Activated T-helper 1 cell treated with anti-CD3 and anti-CD28 coated beads, Interleukin-2, amount 50 U/mL, for 16 hours (primary cell): ENCODE data around the gene AVP.

Experiments used
- DNase-seq, 2 donors: peaks; one replicate each; pipeline ENCODE4 v3.0.0-alpha.2; 2020; ENCODE audit warnings: low read depth in 1 of 2, low spot score in 1 of 2

The AVP gene

DNA sequence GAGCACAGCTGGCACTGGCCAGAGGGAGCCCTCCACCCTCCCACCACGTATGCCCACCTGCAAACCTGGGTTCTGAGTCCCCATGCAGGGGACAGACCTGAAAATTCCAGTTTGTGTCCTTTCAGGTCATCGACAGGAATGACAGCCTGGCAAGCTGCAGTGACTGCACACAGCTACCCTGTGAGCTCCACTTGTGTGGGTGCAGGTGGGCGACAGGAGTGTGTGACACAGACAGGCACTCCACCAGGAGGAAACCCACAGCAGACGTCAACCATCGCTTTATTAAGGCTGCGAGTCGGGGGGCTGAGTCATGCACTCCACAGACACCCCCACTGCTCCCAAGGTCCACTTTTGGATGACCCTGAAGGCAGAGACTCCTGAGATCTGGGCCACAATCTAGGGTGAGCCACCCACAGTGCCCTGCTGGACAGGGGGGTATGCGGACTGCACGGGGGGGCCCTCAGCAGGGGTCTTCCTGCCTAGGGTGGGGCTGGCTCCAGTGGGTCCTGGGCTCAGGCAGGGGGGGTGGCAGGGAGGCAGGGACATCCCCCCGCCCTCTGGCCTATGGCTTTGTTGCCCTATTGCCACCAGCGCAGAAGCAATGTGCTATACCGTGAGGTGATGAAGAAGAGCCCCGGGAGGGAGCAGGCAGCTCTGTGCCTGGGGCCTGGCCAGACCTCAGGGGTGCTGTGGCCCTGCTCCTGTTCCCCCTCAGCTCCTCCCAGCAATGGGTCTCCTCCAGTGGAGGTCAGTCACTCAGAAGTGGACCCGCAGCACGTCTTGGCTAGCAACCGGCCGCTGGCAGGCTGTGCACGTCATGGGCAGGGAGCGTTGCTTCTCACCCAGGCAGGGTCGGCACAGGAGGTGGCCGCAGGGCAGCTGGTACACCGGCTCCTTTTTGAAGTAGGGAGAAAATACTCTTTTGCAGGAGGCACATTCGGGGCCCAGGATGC, 25.1 kb upstream of the AVP start:
- DNase-seq: no peak

DNA sequence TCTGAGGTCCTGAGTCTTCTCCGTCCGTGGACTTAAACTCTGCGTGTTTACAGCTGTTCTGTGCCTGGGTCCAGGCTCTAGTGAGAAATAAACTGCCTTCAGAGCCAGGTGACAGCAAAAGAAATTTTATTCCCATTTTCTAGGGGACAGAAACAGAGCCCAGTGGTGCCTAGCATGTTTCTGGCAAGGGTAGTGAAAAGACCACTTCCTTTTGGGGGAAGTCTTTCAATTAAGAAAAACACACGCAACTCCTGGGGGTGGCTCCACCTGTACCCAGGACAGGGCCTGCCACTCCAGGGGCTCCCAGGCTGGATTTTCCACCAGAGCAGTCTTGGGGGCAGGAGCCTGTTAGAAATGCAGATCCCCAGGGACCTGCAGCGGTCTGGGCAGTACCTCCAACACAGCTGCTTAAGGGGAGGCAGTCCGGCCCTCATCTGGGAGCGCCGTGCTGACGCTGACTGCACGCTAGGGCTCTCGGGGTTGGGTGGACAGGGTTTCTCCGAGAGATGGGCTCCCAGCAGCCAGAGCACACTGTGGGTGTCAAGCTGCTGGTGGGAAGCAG, 23.0 kb upstream of the AVP start:
- no peak for DNase-seq

DNA sequence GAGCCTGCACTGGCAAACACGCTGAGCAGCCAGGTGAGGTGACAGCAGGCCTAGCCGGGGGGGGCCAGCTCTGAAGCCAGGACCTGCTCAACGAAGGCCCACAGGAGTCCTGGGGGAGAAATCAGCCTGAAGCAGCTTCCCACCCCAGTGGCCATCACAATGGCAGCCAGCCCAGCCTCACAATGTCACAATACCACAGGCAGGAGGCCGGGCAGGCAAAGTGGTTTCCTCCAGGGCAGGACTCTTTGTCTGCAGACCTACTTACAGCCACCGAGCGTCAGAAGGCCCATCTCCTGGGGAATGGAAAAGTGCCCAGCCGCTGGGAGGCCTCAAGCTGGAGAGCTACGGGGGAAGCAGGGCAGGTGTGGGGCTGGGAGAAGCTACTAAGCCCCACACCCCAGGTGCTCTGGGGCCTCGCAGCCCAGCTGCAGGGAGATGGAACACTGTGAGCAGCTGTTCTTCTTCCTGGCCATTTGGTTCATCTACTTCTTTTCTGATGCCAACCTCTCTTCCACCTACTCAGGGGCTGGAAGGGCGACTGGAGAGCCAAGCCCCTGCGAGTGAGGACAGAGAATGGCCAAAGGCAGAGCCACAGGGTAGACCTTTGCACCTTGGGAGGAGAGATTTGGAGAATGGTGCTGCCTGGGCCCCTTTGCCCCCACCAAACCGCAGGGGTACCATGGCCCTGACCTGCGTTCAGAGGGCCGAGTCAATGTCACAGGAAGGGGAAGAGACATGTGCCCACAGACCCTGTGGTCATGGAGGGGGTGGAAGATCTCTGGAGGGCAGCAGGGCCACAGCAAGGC, 22.3 kb upstream of the AVP start:
- DNase-seq: no peak

DNA sequence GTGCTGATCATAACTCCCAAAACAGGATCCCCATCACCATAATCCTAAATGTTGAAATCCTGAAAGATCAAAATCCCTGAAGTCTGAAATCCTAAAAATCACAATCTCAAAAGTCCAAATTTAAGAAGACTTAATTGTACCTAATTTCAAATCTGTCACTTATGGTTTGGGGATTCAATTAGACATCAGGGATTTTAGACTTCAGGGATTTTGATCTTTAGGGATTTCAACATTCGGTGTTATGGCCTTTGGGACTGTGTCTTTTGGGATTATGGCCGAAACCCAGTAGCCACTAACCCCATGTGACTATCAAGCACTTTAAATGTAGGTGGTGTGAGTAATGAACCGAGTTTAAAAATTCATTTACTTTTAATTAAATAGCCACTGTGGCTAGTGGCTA, 21.7 kb upstream of the AVP start:
- DNase-seq: no peak

DNA sequence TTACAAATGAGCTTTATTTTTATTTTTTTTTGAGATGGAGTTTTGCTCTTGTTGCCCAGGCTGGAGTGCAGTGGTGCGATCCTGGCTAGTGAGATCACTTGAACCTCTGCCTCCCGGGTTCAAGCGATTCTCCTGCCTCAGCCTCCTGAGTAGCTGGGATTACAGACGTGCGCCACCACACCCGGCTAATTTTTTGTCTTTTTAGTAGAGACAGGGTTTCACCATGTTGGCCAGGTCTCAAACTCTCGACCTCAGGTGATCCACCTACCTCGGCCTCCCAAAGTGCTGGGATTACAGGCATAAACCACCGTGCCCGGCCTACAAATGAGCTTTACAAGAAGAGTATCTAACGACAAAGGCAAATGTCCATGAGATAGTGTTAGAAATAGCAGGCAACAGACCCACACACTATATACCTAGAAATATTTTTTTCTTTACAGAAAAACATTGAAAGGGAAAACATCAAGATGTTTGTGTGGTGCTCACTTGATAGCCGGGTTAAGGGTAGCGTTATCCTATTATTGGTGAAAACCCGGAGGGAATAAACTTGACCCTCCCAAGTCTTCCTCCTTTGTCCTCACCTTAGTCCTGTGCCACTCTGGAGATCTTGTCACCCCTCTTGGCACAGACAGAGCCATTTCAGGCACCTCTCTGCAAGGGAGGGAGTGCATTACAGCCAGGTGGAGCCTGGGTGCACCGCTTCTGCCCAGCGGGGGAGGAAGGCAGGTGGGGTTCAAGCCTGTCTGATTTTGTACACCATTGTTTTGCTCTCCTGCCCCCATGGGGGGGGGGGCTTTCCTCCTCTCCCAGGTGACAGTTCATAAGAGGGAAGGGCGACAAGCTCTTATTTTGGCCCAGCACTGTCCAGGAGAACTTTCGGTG, 21.0 kb upstream of the AVP start:
- DNase-seq: no peak

DNA sequence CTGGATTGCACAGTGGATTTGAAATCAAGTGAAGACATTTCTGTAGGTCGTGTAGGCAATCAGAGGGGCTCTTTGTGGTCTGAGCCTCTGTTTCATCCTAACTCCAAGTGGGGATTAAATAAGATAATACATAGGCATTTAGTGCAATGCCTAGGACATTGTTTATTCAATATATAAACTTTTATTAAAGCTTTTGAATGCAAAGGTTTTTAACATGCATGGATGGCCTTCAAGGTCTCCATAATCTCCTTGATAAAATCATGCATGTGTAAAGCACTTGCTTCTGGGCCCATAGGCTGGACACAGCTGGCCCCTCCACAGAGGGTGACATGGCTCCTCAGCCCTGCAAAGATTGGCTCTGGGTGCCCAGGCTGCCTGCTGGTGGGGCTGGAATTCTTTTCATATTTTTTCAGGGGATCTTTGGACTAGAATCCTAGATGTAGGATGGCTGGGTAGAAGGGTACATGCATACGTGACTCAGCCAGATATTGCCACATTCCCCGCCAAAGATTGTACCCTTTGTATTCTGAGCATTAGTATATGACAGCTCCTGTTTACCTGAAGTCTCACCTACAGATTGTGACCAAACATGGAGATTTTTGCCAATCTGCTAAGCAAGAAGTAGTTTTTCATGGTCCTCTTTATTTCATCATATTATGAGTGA, 19.0 kb upstream of the AVP start:
- no peak for DNase-seq

DNA sequence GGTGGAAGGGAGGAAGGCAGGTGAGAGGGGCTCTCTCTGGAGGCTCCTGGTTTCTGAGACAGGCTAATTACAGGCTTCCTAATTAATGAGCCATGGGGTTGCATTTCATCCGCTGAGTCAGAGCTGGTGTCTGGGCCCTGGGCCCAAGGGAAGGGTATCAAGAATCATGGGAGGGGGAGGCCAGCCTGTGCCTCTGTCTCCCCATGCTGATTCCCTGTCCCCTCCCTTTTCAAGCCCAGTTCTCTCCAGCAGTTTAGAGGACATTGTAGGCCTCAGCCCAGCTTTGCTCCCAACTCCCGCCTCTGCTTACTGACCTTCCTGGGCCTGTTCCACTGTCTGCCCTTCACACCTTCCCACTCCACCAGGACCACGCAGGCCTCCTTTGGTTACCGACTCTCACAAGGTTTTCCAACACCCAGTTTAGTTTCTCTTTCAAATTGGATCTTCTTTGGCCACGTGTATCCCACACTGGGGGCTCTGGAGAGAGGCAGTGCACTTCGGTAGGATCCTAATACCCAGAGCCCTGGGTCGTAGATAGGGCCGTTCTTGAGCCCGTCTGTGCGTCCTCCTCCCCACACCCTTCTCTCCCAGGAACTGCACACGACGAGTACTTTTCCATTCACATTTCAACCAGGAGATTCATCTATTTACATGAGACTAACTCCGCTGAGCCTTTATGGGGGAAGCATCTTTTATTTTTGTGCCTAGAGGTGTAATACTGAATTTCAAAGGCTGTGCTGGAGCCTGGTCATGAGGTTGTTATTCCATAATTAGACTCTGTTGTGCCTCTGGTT, 18.2 kb upstream of the AVP start:
- no peak for DNase-seq

DNA sequence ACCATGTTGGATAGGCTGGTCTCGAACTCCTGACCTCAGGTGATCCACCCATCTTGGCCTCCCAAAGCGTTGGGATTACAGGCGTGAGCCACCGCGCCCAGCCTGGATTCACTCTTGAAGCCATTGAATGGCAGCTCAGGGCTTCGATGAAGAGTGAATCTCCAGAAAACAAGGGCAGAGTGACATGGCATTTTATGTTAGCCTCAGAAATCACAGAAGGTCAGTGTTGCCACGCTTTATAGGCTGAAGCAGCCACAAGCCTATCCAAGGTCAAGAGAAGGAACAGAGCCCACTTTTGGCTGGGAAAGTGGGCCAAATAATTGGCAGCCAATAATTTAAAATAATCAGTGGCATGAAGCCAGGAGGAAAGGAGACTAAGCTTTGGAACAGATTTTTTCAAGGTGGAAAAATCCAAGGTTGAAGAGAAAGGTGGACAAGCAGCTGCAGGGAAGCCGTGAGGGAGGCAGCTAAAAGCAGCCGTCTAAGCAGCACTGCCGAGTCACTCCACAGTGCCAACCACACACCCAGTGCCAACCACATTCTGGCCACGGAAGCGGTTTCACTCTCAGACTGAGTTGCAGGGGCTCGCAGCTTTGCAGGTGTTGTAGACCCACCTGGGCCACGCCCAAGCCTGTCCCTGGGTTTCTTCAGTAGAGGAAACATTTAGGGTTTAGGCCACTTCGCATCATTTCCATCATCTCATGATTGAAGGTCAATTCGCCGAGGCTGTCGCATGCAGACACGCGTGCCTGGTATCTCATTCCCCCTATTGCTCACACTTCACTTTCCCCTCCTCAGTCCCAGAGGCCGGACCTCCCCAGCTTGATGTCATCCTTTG, 17.4 kb upstream of the AVP start:
- DNase-seq: no peak

DNA sequence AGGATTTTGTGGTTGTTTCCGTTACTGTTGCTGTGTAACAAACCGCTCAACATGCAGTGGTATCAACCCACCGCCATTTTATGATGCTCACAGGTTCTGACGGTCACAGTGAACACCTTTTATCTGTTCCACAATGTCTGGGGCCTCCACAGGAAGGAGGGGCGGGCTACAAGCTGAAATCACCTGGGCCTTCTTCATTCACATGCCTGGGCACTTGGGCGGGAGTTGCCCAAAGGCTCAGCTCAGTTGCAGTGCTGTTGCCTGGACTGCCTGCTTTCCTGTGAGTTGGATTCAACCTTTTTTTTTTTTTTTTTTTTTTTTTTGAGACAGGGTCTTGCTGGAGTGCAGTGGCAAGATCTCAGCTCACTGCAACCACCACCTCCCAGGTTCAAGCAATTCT, 16.7 kb upstream of the AVP start:
- DNase-seq: no peak

DNA sequence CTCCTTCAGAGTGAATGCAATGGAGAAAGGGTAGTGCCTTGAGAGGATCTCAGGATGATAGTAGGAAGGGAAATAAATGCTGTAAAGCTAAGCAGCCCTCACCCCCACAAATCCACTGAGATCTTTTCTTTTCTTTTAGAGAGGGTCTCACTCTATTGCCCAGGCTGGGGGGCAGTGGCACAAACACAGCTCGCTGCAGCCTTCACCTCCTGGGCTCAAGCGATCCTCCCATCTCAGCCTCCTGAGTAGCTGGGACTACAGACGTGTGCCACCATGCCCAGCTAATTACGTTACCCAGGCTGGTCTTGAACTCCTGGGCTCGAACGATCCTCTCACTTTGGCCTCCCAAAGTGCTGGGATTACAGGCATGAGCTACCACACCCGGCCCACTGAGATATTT, 16.0 kb upstream of the AVP start:
- no peak for DNase-seq

DNA sequence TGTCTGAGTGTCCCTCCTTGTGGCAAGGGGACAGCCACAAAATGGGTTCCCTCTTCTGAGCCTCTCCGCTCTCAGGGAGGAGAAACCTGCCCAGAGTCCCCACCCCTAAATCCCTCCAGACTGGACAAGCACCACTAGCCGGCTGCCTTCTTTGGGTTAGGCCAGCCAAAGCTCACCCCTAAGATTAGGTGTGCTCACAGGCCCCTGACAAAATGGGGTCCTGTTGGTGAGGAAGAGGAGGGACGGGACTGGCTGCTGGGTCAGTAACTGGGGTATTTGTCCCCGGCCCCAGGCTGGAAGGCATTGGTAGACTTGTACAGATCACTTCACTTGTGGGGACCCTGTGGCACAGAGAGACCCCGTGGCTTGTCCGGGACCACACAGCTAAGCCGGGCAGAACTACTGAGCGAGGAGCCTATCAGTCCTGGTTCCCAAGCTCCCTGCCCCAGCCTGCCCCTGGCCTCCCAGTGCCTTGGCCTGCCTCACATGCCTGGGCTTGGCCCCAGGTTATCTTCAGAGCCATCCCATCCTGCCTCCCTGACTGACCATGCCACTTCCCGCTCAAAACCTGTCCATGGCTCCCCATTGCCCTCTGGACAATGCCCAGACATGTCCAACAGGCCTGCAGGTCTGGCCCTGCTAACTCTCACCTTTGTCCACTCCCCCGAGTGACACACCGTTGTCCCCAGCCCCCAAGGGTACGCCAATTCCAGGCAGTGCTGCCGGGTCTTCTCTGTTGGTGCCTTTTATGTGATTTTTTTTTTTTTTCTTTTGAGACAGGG, 10.5 kb upstream of the AVP start:
- no peak for DNase-seq

DNA sequence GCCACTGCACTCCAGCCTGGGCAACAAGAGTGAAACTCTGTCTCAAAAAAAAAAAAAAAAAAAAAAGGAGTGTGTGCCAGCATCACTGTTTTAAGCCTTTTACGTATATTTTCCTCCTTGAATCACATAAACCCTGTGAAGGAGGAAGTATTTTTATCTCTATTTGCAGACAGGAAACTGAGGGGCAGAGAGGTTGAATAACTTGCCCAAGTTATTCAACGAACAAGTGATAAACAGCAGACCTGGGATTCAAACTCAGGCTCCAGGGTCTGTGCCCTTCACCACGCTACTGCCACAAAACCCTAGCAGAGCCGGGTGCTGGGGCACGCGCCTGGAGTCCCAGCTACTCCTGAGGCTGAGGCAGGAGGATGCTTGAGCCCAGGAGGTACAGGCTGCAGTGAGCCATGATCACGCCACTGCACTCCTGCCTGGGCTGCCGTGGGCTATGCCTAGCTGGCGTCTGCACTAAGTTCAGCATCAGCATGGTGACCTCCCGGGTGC, 9.4 kb upstream of the AVP start:
- DNase-seq: no peak

DNA sequence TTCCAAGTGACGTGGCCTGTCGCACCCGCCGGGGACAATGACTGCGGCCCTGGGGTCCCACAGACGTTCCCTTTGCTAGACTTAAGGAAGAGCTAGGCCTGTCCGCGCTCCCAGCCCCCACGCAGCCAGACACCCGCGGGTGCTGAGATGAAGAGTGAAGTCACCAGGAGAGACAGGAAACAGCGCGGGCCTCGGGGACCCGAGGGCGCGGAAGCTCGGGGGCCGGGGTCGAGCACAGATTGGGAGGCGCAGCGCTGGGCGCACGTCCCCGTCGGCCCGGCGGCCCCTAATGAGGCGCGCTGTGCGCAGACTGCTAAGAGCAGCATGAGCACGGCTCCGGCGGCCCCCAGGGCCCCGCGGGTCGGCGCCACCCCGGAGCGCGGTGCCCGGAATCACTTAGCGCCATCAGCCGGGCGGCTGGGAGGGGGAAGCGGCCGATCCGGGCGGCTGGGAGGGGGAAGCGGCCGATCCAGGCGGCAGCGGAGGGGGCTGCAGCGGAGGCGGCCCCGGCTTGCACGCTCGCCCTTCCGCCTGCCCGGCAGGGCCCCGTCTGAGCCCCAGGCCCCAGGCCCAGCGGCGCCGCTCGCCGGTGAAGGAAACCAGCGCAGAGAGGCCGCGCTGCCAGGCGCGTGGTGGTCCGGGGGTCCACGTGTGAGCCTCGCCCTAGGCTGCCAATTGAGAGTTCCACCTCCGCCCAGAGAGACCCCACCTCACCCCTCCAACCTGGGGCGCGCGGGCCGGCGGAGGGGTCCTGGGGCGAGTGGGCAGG, 8.3 kb upstream of the AVP start:
- DNase-seq: no peak

DNA sequence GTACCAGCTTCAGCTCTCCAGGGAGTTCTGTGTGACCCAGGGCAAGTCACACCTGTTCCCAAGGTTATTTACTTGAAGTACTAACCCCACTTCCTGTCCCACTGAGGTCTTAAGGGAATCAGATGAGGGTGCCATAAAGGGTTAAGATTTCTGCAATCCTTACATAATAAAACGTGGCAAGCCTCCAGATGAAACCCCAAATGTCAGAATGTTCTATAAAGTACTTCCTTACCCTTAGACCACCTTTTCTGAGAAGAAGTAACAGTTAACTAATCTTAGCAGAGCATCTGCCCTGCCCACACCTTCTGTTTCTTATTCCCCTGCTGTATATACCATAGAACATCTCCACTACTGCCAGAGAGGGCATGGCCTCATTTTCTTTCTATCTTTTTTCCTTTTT, 6.0 kb upstream of the AVP start:
- DNase-seq: no peak

DNA sequence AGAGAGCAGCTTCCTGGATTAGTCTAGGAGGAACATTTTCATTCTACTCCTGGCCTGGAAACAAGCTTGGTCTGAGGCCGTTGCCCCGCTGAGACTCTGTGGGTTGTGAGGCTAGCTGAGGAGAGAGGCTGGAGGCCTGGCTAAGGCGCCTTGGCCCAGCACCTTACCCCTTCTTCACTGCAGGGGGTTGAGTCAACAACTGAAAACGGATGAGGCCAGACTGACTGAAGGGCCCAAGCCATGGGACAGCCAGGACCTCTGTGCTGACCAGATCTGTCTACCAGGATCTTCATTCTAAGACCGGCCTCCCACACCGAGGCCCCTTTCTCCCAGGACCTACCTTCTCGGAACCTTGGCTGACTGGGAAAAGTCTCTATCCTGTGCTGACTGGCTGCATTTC, 3.5 kb upstream of the AVP start:
- DNase-seq: no peak

DNA sequence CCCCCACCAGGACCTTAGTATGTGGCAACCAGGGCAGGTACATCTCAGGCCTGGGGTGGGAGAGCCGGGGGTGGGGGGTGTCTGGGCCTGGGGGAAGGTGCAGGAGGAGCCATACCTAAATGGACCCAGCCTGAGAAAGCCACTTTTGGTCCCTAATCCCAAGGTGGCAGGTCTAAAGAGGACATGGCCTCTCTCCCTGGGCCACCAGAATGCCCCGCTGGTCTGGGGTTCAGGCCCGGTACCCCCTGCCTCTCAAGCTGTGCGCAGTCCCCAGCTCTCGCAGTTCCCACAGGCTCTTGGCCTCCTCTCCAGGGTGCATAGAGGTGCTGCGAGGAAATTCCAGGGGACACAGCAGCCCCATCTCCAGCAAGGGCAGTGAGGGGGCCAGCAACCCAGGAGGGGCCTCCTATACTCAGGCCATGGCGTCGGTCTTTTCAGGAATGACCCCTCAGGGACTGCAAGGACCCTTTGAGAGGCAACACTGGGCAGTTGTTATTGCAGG, 1.1 kb upstream of the AVP start:
- no peak for DNase-seq

DNA sequence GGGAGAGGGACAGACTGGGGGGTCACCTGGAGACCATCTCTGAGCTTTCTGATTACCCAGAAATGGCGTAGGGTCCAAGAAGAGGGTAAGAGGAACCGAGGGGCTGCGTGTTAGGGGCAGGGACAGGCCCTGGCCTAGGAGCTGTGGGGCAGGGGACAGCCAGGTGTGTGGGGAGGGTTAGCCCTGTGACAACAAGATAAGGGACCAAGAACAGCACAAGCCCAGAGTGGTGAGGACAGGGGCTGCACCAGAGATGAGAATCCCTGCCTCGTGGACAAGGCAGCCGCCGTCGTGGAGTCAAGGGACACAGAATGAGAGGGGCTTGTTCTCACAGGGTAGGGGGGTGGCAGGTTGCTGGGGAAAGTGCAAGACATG, 449 bp upstream of the AVP start:
- DNase-seq: no peak
